Tibial nerve (tissue), 4 donors: Measurements from ENCODE around the gene MOGAT2. TPM values are rescaled to one million over a fixed set of nuclear protein-coding genes. Genes with fewer than 3 reads are reported as not detected.
A peak's percentile ranks its signal among the peaks of the same experiment; 100 is the strongest.

Experiments used
- DNase-seq, 2 donors: peaks; one replicate each; pipeline ENCODE4 v3.0.0-alpha.2; 2019; ENCODE audit warnings: low spot score in 2 of 2
- H3K27ac ChIP-seq, 4 donors: fragments of 200-600 bp; sonication (generic) in 3 of 4; one replicate each; pipeline ENCODE4 v1.5.1; 2017 to 2019; ENCODE audit warnings: mild to moderate bottlenecking in 1 of 4
- H3K27me3 ChIP-seq, 2 donors: fragments of 200-600 bp; sonication (generic) in 1 of 2; one replicate each; pipeline versions ENCODE4 v1.5.1 to v1.6.0; 2017 to 2019
- H3K36me3 ChIP-seq, 3 donors: fragments of 200-600 bp; sonication (generic); one replicate each; pipeline ENCODE4 v1.5.1; 2018 to 2019
- H3K4me1 ChIP-seq, 4 donors: fragments of 200-600 bp; sonication (generic) in 3 of 4; one replicate each; pipeline ENCODE4 v1.5.1; 2017 to 2019
- H3K4me3 ChIP-seq, 4 donors: fragments of 200-600 bp; sonication (generic) in 3 of 4; one replicate each; pipeline ENCODE4 v1.5.1; 2017 to 2019; ENCODE audit warnings: mild to moderate bottlenecking in 1 of 4, moderate library complexity in 1 of 4
- H3K9me3 ChIP-seq, 4 donors: fragments of 200-600 bp; sonication (generic) in 3 of 4; one replicate each; pipeline ENCODE4 v1.5.1; 2017 to 2019
- EP300 ChIP-seq, 2 donors: sonication (generic); formaldehyde crosslinking; IDR thresholded peaks; one replicate each; pipeline ENCODE4 v1.6.1; 2017; ENCODE audit warnings: antibody characterized with exemption in 2 of 2, mild to moderate bottlenecking in 1 of 2
- POLR2A ChIP-seq, 2 donors: fragments of 450-650 bp; IDR thresholded peaks; one replicate each; pipeline ENCODE4 v1.6.1; 2017; ENCODE audit warnings: antibody characterized with exemption in 2 of 2, mild to moderate bottlenecking in 2 of 2, moderate library complexity in 2 of 2
- WGBS, 2 donors: methylation state at CpG; one replicate each; pipeline ENCODE4 v1.1.5; 2018; 5-methylcytosine and 5-hydroxymethylcytosine counted together
- total RNA-seq, 4 donors: library from RNA; depleted of rRNA; stranded (reverse); fragments of >200 nt; gene quantifications; one replicate each; pipeline ENCODE4 v1.1.0, GENCODE V29; 2016
- TF ChIP-seq, protein P1 (sequence below), 5 experiments: fragments of 200-600 bp in 3 of 5; fragments of 450-650 bp in 2 of 5; sonication (generic) in 3 of 5; IDR thresholded peaks; one replicate each; pipeline ENCODE4 v1.5.1; 2016 to 2019; ENCODE audit warnings: antibody characterized with exemption in 5 of 5, mild to moderate bottlenecking in 3 of 5, moderate library complexity in 2 of 5

The MOGAT2 gene
- total RNA-seq = not detected

- no peak for DNase-seq
- no peaks in the 10 kb centered on the region for H3K9me3 ChIP-seq
- WGBS, 2 donors = 79 to 80% methylated on average over 9 to 12 of the region's 13 CpGs
- no peaks in the 10 kb centered on the region for H3K4me1 ChIP-seq
- no peak within 1 kb of the TSS for H3K4me3 ChIP-seq
- TF ChIP-seq, protein P1, sequence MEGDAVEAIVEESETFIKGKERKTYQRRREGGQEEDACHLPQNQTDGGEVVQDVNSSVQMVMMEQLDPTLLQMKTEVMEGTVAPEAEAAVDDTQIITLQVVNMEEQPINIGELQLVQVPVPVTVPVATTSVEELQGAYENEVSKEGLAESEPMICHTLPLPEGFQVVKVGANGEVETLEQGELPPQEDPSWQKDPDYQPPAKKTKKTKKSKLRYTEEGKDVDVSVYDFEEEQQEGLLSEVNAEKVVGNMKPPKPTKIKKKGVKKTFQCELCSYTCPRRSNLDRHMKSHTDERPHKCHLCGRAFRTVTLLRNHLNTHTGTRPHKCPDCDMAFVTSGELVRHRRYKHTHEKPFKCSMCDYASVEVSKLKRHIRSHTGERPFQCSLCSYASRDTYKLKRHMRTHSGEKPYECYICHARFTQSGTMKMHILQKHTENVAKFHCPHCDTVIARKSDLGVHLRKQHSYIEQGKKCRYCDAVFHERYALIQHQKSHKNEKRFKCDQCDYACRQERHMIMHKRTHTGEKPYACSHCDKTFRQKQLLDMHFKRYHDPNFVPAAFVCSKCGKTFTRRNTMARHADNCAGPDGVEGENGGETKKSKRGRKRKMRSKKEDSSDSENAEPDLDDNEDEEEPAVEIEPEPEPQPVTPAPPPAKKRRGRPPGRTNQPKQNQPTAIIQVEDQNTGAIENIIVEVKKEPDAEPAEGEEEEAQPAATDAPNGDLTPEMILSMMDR (IDR thresholded peaks at IDR 0.05) = no peak
- TF ChIP-seq EP300 (IDR thresholded peaks at IDR 0.05) (no peak), POLR2A (IDR thresholded peaks at IDR 0.05) (no peak)
- H3K27ac ChIP-seq = peak within 1 kb of the TSS in 1 of 4 donors; percentile 67
- no peaks in the 10 kb centered on the region for H3K27me3 ChIP-seq
- H3K36me3 ChIP-seq = no peaks in the 10 kb centered on the region
Measured at GRCh38 chr11:75717608-75718418, at the start of gene MOGAT2. MOGAT2 (plus strand) TSS chr11:75717838; CDS start chr11:75717889, 51 bp downstream.

DNA sequence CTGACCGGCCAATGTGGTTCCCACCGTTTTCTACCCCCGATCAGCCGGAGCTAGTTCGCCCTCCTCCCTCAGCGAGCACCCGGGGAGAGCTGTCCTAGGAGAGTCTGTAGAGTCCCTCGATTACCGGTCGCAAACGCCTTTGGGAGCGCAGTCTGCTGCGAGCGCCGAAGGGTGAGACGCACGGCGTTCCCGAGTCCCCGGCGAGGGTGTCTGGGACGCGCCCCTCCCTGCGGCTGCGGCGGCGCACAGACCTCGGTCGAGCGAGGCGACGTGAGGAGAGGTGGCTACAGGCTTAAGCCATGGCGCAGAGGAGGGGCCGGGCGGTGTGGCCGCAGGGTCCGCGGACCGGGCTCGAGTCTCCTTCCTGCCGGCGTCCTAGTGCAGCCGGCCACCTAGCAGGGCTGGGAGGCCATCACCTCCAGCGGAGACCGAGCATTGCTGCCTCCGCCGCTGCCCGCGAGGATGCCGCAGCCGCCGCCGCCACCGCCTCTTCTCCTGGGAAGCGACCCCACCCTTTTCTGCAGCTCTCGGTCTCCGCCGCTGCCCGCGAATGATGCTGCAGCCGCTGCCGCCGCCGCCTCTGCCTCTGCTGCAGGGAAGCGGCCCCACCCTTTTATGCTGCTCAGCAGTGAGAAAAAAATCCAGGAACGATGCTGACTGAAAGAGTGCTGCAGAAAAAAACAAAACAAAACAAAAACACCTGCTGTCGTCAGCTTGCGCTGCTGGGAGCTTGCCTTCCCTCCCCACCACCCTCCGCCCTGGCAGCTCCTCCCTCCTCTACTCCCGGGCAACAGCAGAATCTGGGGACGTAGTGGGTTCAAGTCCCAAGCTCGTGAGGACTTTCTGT is 49.0 kb upstream of the MOGAT2 start, which contains the start of gene MAP6:
TSS of gene MAP6 (minus strand) at position 588 of the 847 bp plus-strand sequence. CDS start 669 bp downstream, outside the sequence.
- 2 to 3% methylated on average over 49 to 66 of the region's 72 CpGs for WGBS, 2 donors
- TF ChIP-seq EP300 (IDR thresholded peaks at IDR 0.05) = no peak
- TF ChIP-seq, protein P1 (IDR thresholded peaks at IDR 0.05) = no peak
- TF ChIP-seq POLR2A (IDR thresholded peaks at IDR 0.05) = no peak
- Histone ChIP-seq H3K9me3 (no peaks in the 10 kb centered on the region), H3K4me1 (peaks cover 0 to 19% (median 8%) of the 10 kb centered on the region in 4 donors), H3K27me3 (peaks cover 0 to 41% of the 10 kb centered on the region in 2 donors), H3K27ac (peak within 1 kb of the TSS in 1 of 4 donors; percentile 53), H3K36me3 (no peaks in the 10 kb centered on the region), H3K4me3 (peak within 1 kb of the TSS; percentile 26 to 61 (median 36))
- DNase-seq = no peak

- Histone ChIP-seq H3K9me3 (no peaks in the 10 kb centered on the region), H3K27me3 (peaks cover 0 to 38% of the 10 kb centered on the region in 2 donors), H3K36me3 (no peaks in the 10 kb centered on the region), H3K4me3 (no peak overlapping the region), H3K4me1 (peaks cover 0 to under 1% (median 0%) of the 10 kb centered on the region in 4 donors), H3K27ac (no peak overlapping the region)
- TF ChIP-seq POLR2A (IDR thresholded peaks at IDR 0.05) (no peak), EP300 (IDR thresholded peaks at IDR 0.05) (no peak)
- TF ChIP-seq, protein P1 (IDR thresholded peaks at IDR 0.05) = no peak
- DNase-seq = no peak
- 92 to 94% methylated on average over 4 of the region's 4 CpGs for WGBS, 2 donors
Measured at GRCh38 chr11:75673977-75674582, 43.6 kb upstream of the MOGAT2 start.

DNA sequence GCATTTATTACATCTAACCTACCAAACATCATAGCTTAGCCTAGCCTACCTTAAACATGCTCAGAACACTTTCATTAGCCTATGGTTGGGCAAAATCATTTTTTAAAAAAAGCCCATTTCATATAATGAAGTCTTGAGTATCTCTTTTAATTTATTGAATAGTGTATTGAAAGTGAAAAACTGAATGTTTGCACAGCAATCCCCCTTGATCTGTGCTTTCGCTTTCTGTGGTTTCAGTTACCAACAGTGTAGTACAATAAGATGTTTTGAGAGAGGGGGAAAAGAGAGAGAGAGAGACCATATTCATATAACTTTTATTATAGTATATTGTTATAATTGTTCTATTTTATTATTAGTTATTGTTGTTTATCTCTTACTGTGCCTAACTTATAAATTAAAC is 40.4 kb upstream of the MOGAT2 start:
- TF ChIP-seq POLR2A (IDR thresholded peaks at IDR 0.05) (no peak), EP300 (IDR thresholded peaks at IDR 0.05) (no peak)
- TF ChIP-seq, protein P1 (IDR thresholded peaks at IDR 0.05) = no peak
- H3K27me3 ChIP-seq = peaks cover 0 to 11% of the 10 kb centered on the region in 2 donors
- H3K9me3 ChIP-seq = no peaks in the 10 kb centered on the region
- 83 to 95% methylated on average over 1 of the region's 1 CpG for WGBS, 2 donors
- H3K4me3 ChIP-seq = no peak overlapping the region
- H3K27ac ChIP-seq = no peak overlapping the region
- H3K36me3 ChIP-seq = no peaks in the 10 kb centered on the region
- no peak for DNase-seq
- H3K4me1 ChIP-seq = no peaks in the 10 kb centered on the region
